ENCODE data around the gene CPA4. TPM values are rescaled to one million over a fixed set of nuclear protein-coding genes. Genes with fewer than 3 reads are reported as not detected.

The CPA4 gene
- total and polyA plus RNA-seq, 2 of the 13 experiments (the other 11 are each of a cell fraction or from before 2014, with no cell fraction given): 0.20 to 0.22 TPM

GRCh38 chr7:130301501-130302020 is 8.6 kb downstream of the CPA4 start:
- H3K9me3 ChIP-seq (ENCODE audit: low read length): no peaks in the 10 kb centered on the region
- no peak for ATAC-seq
- no peaks in the 10 kb centered on the region for H4K20me1 ChIP-seq (ENCODE audit: insufficient read depth, low read length)
- peaks cover 7% of the 10 kb centered on the region for H3K4me1 ChIP-seq (ENCODE audit: insufficient read depth, low read length)
- no peaks in the 10 kb centered on the region for H3K79me2 ChIP-seq (ENCODE audit: insufficient read depth, low read length)
- H2AFZ ChIP-seq (ENCODE audit: low read length): no peak overlapping the region
- peaks cover 1 to 26% of the 10 kb centered on the region in 2 experiments; a peak in 2 of 5 replicates for H3K27me3 ChIP-seq (ENCODE audit: control insufficient read depth in 1 of 2, insufficient read depth in 2 of 2, low read length in 2 of 2)
- no peak overlapping the region for H3K9ac ChIP-seq (ENCODE audit: insufficient read depth, low read depth, low read length)
- ChIA-PET POLR2A (no interaction called here), CTCF (ENCODE audit: low intra/inter-chr PET ratio, low total read pairs) (no interaction called here)
- in situ Hi-C loops (cut with HindIII; ENCODE audit: extremely low pct_ligation_motif_present, low pct_unique_long_range_greater_than_20kb) (no loop called here), intact Hi-C loops (cut with micrococcal nuclease; ENCODE audit: unreplicated experiment) (no loop called here)
- no TSS peak for BruUV-seq (replicated peaks)
- DNase-seq (ENCODE audit: low spot score): no peak
- FAIRE-seq: no peak
- no peak overlapping the region for H3K4me3 ChIP-seq (replicated peaks in 1 of 3; ENCODE audit: insufficient read depth in 1 of 3, low read depth in 2 of 3, low read length in 3 of 3)
- no peak overlapping the region for H3K27ac ChIP-seq (ENCODE audit: extremely low read length, insufficient read depth, low read length)
- WGBS (ENCODE audit: low lambda C conversion rate): 44% methylated on average over 8 of the region's 8 CpGs
- no peak overlapping the region for H3K4me2 ChIP-seq (ENCODE audit: low read depth, low read length)
- no peaks in the 10 kb centered on the region for H3K36me3 ChIP-seq (replicated peaks in 1 of 2; ENCODE audit: control insufficient read depth in 1 of 2, insufficient read depth in 2 of 2, low read length in 2 of 2)
- TF ChIP-seq, protein P1, sequence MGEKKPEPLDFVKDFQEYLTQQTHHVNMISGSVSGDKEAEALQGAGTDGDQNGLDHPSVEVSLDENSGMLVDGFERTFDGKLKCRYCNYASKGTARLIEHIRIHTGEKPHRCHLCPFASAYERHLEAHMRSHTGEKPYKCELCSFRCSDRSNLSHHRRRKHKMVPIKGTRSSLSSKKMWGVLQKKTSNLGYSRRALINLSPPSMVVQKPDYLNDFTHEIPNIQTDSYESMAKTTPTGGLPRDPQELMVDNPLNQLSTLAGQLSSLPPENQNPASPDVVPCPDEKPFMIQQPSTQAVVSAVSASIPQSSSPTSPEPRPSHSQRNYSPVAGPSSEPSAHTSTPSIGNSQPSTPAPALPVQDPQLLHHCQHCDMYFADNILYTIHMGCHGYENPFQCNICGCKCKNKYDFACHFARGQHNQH (CRISPR knock-in tag; IDR thresholded peaks at IDR 0.05): no peak
- TF ChIP-seq ZNF605 (CRISPR knock-in tag; IDR thresholded peaks at IDR 0.05) (no peak), ZFP36 (IDR thresholded peaks at IDR 0.05; ENCODE audit: borderline replicate concordance, low read depth, low read length, partially characterized antibody) (no peak), RARG (CRISPR knock-in tag; IDR thresholded peaks at IDR 0.05; ENCODE audit: low read depth) (no peak), RBAK (CRISPR knock-in tag; IDR thresholded peaks at IDR 0.05) (no peak), ZNF468 (CRISPR knock-in tag; IDR thresholded peaks at IDR 0.05) (no peak), FOXP4 (CRISPR knock-in tag; IDR thresholded peaks at IDR 0.05) (no peak), ZNF564 (CRISPR knock-in tag; IDR thresholded peaks at IDR 0.05) (no peak), ZEB1 (IDR thresholded peaks at IDR 0.05; ENCODE audit: insufficient replicate concordance, low read depth) (no peak), KDM1A (CRISPR knock-in tag; IDR thresholded peaks at IDR 0.05) (no peak), ZHX1 (CRISPR knock-in tag; IDR thresholded peaks at IDR 0.05; ENCODE audit: low read depth) (no peak), ZNF687 (CRISPR knock-in tag; IDR thresholded peaks at IDR 0.05) (no peak)
- TF ChIP-seq, protein P2, sequence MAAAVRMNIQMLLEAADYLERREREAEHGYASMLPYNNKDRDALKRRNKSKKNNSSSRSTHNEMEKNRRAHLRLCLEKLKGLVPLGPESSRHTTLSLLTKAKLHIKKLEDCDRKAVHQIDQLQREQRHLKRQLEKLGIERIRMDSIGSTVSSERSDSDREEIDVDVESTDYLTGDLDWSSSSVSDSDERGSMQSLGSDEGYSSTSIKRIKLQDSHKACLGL (CRISPR knock-in tag; IDR thresholded peaks at IDR 0.05): no peak
